IPS-NIHi11 (cell line): Measurements from ENCODE around the gene OTUB1.
A peak's percentile ranks its signal among the peaks of the same experiment; 100 is the strongest.

Experiments used
- DNase-seq: peaks from one replicate; pipeline ENCODE4 v3.0.0; 2012; ENCODE audit warnings: mixed read lengths, low spot score

Gene OTUB1

DNA sequence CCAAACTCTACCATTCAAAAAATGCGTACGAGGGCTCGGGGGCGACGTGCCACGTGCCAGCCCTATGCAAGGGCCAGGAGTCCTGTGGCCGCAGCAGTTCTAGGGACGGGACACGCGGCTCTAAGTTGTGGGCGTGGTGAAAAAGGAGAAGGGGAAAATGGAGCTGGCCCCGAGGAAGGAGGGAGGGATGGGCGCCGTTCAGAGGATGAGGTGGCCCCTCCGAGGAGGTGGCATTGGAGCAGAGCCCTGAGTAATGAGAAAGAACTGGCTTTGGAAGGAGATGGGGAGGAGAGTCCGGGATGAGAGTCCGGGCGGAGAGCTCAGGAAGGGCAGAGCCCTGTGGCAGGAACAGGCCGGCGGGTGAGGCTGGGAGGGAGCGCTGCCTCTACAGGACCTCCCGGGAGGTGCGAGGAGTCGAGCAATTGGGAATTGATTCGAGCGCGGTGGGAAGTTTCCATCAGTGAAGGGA, 21.0 kb downstream of the OTUB1 start:
- peak; percentile 62 for DNase-seq

DNA sequence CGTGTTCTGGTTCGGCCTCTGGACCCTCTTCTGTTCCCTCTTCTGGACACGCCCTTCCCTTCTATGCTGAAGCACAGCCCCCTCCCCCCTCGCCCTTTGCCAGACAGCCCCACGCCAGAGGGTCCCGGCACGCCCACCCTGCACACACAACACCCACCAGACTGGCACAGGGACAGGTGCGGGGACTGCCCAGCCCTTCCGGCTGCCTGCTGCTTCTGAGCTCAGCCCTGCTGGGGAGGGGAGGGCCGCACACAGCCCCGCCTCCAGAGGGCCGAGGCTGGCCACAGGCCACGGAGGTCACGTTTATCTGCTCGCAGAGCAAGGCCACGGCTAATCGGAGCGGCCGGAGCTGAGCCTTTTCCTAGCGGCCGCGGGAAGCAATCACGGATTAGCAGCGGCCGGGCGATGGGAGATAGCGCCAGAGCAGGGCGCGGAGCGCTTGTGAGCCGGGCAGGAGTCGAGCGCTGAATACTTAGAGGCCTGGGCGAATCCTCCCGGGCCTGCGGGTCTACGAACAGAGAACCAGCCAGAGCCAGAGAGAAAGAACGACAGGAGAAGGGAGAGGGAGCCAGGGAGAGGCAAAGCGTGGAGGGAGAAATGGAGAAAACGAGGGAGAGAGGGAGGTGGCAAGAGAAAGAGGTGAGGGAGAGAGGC, 21.5 kb downstream of the OTUB1 start:
- DNase-seq = peak; percentile 85

DNA sequence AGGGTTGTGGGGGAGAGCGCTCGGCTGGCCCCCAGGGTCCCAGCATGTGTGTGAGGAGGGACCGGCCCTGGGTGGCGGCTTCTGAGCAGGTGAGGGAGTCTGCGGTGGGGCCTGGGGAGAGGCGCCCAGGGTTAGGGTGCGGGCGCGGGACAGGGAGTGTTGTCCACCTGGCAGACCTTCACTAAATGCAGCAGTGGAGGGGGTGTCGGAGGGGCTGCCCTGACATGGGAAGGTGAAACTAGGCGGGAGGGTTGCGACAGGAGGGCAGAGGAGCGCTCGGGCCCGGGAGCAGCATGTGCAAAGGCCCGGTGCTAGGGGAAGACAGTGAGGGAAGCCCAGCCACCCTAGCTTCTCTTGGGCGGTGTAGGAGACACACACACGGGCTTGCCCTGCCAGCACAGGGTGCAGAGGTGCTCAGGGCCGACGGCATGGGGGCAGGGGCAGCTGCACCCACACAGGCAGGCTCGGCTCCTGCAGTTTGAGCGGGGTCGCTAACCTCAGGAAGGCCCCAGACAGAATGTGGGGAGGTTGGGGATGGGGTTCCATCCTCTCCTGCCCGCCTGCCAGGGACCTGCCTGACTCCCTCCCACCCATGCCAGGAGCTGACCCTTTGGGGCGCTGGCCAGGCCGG, 22.2 kb downstream of the OTUB1 start:
- no peak for DNase-seq

DNA sequence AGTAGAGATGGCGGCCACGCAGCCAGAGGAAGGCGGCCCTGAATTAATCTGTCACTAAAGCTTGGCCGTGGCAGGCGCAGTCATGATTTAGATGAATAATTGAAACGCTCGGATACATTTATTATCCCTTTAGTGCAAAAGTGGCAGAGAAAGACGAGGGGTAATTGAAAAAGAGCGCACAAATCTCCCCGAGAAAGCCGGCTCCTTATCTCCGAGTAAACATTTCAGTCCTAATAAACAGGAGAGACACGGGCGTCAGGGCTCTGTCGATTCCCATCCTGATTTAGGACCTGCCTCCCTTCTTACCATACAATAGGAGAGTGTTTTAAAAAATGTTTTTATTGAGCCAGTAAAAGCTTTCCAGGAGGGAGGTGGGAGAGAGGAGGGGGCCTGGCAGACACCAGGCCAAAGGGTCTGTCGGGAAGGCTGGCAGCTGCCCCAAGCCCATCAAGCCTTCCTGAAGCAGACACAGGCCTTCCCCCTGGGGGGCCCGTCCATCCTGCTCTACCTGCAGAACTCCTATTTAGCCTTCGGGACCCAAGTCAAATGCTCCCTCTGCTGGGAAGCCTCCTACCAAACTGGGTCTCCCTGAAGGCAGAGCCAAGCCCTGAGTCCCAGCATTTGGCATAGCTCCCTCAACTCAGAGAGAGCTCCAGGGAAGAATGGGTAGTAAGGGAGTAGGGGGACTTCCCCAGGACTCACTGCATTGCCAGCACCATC, 22.8 kb downstream of the OTUB1 start:
- DNase-seq = no peak

DNA sequence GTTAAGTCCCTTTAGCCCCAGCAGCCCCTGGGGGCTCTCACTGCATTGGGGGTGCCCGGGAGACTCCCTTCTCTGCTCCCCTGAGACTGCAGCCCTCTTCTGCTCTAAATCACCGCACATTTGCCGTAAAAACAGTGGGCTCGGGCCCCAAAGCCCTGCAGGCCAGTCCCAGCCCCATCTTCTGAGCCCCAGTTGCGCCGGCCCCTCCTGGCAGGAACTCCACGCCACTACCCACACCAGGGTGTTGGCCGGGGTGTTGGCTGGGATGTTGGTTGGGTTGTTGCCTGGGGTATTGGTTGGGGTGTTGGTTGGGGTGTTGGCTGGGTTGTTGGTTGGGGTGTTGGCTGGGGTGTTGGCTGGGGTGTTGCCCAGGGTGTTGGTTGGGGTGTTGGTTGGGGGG, 23.5 kb downstream of the OTUB1 start:
- no peak for DNase-seq

DNA sequence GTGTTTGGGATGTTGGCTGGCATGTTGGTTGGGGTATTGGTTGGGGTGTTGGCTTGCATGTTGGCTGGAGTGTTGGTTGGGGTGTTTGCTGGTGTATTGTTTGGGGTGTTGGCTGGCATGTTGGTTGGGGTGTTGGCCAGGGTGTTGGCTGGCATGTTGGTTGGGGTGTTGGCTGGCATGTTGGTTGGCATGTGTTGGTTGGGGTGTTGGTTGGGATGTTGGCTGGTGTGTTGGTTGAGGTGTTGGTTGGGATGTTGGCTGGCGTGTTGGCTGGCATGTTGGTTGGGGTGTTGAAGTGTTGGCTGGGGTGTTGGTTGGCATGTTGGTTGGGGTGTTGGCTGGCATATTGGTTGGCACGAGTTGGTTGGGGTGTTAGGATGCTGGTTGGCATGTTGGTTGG, 24.5 kb downstream of the OTUB1 start:
- no peak for DNase-seq

DNA sequence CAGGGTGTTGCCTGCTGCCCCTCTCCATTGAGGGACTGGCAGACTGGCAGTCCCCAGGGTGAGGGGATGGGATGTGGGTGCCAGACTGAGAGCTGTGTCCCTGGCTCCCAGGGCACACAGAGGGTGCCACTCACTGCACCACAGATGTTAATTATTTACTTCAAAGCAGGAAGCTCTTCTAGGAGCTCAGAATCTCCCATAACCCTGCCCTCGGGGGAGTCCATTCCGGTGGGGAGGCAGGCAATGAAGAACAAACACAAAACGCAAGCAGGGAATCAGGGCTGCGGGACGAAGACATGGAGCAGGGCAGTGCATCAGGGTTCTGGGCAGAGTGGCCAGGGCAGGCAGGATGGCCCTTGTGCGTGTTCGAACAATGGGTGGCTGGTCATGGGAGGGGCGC, 25.1 kb downstream of the OTUB1 start:
- no peak for DNase-seq

DNA sequence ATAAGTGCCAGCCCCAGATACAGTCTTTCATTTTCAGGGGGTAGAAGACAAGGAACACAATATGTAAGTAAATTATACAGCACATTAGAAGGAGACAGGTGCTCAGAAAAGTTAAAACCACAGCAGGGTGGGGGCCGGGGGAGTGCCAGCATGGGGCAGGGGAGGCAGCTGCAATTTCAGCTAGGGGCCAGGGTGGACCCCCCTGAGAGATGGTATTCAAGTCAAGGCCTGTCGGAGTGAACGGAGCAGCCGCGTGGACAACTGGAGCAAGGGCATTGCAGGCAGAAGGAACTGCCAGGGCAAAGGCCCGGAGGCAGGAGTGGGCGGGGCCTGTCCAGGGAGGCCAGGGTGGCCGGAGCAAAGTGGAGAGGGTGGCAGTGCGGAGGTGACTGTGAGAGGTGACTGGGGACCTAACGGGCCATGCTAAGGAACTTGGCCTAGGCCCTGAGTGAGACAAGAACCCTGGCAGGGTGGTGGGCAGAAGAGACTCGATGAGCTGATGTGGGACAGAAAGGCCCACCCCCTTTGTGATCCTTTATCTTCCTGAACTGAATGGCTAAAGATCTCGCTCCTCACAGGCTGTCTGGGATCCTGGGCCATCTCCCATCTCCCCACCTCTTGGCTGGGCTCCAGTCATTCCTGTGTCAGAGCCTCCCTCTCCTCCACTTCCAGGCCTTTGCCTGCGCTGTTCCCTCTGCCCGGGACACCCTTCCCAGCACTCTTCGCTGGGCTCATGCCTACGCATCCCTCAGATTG, 27.1 kb downstream of the OTUB1 start:
- DNase-seq = no peak

DNA sequence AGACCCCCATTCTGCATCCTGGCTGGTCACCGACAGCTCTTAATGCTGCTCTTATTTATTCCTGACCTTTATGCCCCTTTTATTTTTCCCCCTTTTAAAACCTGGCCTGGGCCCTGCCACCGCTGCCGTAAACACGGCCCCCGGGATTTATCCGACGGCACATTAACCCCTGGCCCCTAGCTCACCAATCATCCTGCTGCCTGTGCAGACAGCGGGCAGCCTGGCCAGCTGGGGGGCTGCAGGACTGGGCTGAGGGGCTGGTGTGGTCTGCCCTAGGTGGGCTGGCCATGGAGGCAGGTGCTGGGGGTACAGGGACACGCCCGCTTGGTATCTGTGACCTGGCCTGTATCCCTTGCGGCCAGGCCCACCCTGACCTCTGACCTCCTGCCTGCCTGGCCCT, 28.1 kb downstream of the OTUB1 start:
- no peak for DNase-seq

DNA sequence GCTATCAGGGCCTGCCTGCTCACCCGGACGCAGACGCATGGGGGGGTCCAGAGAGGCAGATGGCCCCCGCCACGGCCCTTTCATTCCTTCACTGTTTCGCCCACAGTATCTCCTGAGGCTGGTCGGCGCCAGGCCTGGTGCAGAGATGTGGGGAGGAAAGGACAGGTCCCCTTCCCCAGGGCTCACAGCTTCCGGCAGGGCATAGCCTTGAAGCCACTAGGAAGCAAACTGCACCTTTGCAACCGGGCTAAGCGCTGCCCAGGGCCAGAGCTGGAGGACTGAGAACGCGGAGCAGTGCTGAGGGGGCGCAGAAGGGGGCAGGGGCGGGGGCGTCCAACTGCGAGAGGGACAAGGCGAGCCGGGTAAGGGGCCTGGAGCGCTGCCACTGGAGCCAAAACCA, 29.3 kb downstream of the OTUB1 start:
- no peak for DNase-seq

DNA sequence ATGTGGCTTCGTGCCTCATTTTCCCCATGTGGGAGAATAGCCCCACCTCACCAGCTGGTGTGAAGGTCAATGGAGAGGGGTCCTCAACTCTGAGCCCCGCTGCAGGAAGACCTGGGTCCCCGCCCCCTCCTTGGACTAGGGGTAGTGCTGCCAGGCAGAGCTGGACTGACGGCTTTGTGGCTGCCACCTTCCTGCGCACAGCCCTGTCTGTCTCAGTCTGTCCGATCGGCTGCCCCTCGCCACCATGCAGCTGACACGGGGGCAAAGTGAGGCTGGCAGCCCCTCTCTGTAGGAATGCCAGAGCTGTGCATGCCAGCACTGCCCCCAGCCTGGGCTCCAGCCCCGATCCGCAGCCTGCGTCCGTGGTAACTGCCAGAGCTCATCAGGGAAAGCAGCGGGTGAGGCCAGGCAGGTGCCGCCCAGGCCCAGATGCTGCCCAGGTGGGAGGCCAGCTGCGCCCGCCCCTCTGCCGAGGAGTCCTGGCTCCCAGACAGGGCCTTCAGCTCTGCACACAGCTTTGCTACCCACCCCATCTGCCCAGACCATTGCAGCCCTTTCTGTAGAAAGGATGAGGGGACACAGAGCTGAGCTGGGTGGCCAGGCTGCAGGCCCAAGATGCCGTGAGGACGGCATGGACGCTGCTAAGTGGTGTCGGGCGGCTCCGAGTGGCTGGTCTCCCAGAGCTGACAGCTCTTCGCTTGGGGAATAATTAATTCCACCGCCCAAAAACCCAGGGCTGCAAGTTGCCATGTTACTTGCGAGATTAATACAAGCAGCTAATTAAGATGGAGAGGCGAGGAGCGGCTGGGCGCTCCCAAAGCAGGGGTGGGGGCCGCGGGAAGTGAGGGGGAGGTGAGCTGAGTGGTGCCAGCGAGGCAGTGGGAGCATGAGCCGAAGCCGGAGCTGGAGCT, 30.0 kb downstream of the OTUB1 start:
- peak; percentile 7 for DNase-seq

DNA sequence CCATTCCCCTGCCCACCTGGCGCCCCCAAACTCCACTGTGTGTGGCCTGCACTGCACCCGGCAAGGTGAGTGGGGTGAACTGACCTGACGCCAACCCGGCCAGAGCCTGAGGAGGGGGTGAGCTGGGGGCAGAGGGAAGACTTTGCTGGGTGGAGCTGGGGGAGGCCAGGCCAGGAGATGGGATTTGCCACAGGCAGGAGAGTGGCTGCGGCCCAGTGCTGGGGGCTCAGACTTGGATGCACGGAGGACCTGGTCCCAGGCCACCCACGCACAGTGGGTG, 31.6 kb downstream of the OTUB1 start:
- DNase-seq = peak; percentile 6

DNA sequence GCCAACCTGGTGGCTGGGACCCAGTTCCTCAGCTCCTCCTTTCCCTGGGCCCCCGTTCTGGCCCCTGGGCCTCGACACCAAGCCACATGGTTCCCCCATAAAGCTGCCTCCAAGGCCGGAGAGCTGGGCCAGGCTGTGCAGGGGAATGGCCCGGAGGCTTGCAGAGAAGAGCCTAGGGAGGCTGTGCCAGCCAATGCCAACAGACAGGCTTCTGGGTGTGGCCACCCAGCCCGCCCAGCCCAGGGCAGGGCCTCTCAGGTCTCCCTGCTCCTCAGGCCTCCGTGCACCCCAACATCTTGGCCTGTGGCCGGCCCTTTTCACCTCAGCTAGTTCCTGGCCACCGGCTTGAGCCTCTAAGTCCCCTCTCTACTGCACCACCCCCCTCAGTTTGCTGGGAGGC, 32.1 kb downstream of the OTUB1 start:
- peak; percentile 25 for DNase-seq

DNA sequence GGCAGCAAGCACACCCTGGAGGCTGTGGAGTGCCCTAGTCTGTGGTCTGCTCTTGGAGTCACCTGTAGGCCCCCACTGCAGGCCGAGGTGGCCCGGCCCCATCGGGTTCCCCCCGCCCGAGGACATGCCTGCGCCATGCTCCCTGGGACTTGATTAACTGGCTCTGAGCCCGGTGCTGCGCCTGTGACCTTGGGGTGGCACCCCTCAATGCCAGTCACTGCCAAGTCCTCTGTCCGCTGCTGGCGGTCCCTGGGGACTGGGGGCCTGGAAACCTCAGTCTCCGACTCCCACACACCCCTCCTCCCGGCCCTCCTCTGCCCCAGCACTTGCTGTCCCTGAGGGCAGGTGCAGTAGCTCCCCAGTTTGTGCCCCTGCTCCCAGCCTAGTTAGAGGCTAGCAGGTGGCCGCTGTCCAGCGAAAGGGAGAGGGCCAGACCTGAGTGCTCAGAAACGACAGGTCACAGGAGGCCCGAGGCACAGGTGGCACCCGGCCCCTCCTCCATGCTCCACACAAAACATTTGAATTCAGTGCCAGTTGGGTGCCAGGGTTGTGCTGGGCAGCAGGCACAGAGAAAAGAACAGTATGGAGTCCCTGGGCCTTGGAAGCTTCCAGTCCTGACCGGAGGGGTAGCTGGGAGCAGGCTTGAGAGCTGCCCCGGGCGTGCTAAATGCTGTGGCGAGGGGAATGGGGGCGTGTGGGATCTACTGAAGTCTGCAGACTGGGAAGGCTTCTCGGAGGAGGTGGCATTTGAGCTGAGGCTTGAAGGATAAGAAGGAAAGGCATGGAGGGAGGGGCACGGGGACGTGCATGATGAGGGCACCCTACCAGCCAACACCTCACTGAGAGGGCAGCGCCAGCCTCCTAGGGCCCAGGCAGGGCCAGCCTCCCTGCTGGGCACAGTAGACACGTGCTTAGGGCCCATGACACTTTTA, 33.1 kb downstream of the OTUB1 start:
- DNase-seq = peak; percentile 16

DNA sequence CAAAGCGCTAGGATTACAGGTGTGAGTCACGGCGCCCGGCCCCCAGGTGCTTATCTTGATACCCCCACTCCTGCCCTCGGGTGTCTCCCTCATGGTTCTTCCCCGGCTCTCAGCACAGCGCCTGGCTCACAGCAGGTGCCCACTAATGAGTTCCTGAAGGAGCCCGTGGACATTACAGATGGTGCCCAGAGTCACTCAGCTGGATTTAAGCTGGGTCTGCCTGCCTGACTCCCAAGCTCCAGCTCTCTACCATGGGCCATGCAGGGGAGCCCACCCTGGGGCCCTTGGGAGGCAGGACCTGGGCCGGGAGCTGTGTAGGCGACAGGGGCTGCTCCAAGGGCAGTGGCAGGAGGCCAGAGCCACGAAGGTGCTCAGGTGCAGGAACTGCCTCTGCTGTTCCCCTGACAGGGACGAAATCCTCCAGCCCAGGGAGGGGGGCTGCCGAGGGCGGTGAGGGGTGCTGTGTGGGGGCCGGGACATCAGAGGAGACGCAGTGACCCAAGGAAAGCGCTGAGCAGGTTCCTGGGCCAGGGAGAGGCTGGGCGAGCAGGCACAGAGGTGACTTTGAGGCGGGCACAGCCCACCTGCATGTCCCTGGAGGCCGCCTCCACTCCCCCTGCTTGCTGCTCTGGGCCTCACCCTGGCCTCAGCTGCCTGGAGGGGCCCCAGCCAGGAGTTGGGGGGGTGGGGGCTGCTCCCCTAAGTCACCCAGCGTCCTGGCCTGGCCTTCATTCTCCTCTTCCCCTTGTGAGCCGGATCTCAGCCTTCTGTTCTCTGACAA, 34.9 kb downstream of the OTUB1 start:
- DNase-seq = no peak

DNA sequence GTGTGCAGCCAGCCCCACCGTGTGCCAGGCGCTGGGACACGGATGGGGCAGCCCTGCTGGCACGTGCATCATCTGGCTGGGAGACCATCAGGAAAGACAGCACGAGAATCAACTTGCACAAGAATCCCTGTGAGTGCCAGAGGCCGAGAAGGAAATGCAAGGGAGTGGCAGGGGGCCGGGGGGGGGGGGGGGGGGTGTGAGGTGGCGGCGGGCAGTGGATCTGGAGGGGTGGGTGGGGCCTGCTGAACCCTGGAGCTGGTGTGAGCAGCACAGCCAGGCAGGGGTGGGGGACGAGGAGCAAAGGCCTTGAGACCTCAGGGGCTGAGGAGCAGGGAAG, 35.5 kb downstream of the OTUB1 start:
- no peak for DNase-seq

DNA sequence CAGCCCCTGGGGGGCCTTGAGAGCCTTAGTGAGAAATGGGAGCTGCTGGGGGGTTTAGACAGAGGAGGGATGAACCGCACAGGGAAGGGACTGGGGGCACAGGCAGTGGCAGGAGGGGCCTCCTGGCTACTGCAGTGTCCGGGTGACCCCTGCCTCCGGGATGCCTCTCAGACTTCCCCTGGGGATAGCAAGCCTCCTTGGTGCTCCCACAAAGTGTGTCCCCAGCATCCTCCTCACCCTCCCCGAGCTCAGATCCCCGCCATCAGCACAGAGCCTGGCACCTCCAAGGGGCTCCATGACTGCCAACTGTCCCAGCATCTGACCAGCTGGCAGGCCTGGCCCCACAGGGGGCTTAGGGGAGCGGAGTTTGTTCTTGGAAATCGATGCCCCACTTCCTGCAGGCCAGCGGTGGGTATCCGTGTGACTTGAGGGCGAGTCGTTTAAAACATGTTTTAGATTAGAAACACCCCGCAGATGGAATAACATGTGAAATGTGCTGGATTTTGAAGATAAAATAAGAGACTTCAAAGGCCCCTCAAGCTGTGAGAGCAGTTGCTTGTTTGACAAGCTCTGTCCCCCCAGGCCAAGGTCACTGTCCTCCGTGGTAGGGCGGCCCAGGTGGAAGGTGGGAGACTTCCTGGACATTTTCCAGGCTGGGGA, 36.0 kb downstream of the OTUB1 start:
- DNase-seq = no peak

DNA sequence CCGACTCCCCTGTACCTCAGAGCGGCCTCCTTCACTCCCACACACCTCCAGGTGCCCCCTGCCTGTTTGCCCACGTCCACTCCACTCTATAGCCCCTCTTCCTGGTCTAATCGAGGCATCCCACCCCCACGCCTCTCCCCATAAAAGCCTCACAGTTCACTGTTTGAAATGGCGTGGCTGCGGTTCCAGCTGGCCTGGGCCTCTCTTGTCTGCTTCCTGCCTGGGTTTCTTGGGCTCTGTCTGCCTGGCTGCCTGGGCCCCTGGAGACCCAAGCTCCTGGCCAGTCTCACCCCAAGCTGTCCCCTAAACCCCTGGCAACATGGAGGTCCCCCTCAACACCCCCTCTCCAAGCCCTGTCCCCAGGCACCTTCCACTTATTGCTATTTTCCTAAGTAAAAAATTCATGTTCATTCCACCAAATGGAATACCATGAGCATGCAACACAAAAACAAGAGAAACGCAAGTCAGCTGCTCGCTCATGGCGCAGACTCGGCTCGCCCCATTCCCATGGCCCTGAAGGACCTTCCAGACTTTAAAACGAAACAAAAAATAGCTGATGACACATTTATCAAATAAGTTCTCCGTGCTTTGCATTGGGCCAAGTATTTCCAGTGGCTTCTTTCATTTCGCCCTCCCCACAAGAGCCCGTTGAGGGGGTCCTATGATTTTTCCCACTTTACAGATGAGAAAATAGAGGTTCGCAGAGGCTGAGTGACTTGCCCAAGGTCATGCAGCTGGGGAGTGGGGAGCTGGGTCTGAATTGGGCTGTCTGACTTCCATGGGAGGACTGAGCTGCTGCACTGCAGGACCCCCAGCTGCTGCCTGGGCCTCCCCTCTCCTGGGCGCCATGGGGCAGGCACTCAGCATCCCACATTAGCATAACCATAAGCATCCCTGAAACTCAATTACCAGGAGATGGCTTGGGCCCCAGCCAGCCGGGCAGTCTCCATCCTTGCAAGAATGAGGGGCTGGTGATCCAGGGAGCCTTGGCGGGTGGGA, 37.8 kb downstream of the OTUB1 start:
- no peak for DNase-seq
